ENCODE results near the gene DLX3. TPM values are rescaled to one million over a fixed set of nuclear protein-coding genes. Genes with fewer than 3 reads are reported as not detected.

DLX3 gene
- total RNA-seq, 1 experiment from 2014 or later = 1.2 TPM

DNA sequence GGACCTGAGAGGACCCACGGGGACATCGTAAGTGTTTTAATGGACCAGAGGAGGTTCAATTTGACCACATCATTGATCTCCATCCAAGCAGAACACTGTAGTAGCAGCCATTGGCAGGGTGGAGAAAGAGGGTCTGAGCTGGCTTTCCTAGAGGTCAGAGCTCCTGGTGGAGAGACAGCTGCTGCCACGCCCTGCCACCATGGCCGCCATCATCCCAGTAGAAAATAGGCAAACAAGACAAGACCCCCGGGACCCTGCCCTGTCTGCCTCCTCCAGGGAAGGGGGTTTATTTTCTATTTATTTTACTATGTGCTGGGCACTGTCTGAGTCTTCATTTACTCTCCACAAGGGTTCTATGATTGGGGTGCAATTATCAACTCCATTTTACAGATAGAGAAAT, 49.5 kb upstream of the DLX3 start:
- H3K27ac Mint-ChIP-seq = no peak overlapping the region
- Histone ChIP-seq H3K27me3 (ENCODE audit: insufficient read depth, low read length) (no peaks in the 10 kb centered on the region), H3K9ac (ENCODE audit: extremely low read depth, insufficient read length, low read length) (no peak overlapping the region), H4K20me1 (ENCODE audit: control insufficient read depth, insufficient read depth, insufficient read length) (no peaks in the 10 kb centered on the region), H4K5ac (ENCODE audit: insufficient read length, low read depth, low read length) (no peak overlapping the region), H3K14ac (ENCODE audit: insufficient read depth, low read length) (no peak overlapping the region), H3K4ac (ENCODE audit: low read depth, low read length) (no peak overlapping the region), H2AFZ (ENCODE audit: low read length) (no peak overlapping the region), H2BK12ac (ENCODE audit: insufficient read length, low read depth, low read length) (no peak overlapping the region), H3K23ac (ENCODE audit: insufficient read length, low read depth, low read length) (no peak overlapping the region), H3K27ac (ENCODE audit: insufficient read length, low read depth, low read length) (no peak overlapping the region), H3T11ph (ENCODE audit: low read length) (no peak overlapping the region), H2BK120ac (ENCODE audit: low read depth, low read length, poor library complexity, severe bottlenecking) (no peak overlapping the region), H2BK5ac (ENCODE audit: insufficient read length, low read length) (no peak overlapping the region), H4K8ac (replicated peaks; ENCODE audit: insufficient read length, low read depth, low read length) (no peak overlapping the region), H3K4me1 (ENCODE audit: insufficient read depth, low read length) (no peaks in the 10 kb centered on the region; the same call in 1 of the 2 replicates), H4K91ac (ENCODE audit: insufficient read length, low read depth, low read length) (no peak overlapping the region), H2BK20ac (ENCODE audit: low read depth, low read length, poor library complexity, severe bottlenecking) (no peak overlapping the region), H2BK15ac (ENCODE audit: low read depth, low read length) (no peak overlapping the region), H3K79me2 (ENCODE audit: insufficient read depth, low read length) (no peaks in the 10 kb centered on the region), H2AK5ac (ENCODE audit: insufficient read length, low read length) (no peak overlapping the region), H3K18ac (ENCODE audit: insufficient read length, low read depth, low read length) (no peak overlapping the region), H3K23me2 (ENCODE audit: insufficient read length, low read depth, low read length, poor library complexity, severe bottlenecking) (no peaks in the 10 kb centered on the region), H3K79me1 (ENCODE audit: insufficient read depth, low read depth, low read length, poor library complexity, severe bottlenecking) (no peaks in the 10 kb centered on the region), H3K9me3 (ENCODE audit: control insufficient read depth, low read depth, low read length) (no peaks in the 10 kb centered on the region), H3K4me2 (ENCODE audit: insufficient read depth, insufficient read length, low read length) (no peak overlapping the region), H3K56ac (ENCODE audit: insufficient read length, low read depth, low read length) (no peak overlapping the region)
- no CpG with 5 or more reads among the region's 5 CpGs for WGBS (ENCODE audit: extremely low coverage, insufficient read length, low lambda C conversion rate)
- peaks cover 20% of the 10 kb centered on the region in 2 experiments for H3K4me1 Mint-ChIP-seq
- no peaks in the 10 kb centered on the region; a peak in 1 of 5 replicates for H3K9me3 Mint-ChIP-seq
- peaks cover 6% of the 10 kb centered on the region for H3K27me3 Mint-ChIP-seq (ENCODE audit: low read depth)
- no peak for DNase-seq
- H3K36me3 Mint-ChIP-seq (ENCODE audit: insufficient read depth in 1 of 3, low read depth in 3 of 3) = no peaks in the 10 kb centered on the region
- TF ChIP-seq, protein P1, sequence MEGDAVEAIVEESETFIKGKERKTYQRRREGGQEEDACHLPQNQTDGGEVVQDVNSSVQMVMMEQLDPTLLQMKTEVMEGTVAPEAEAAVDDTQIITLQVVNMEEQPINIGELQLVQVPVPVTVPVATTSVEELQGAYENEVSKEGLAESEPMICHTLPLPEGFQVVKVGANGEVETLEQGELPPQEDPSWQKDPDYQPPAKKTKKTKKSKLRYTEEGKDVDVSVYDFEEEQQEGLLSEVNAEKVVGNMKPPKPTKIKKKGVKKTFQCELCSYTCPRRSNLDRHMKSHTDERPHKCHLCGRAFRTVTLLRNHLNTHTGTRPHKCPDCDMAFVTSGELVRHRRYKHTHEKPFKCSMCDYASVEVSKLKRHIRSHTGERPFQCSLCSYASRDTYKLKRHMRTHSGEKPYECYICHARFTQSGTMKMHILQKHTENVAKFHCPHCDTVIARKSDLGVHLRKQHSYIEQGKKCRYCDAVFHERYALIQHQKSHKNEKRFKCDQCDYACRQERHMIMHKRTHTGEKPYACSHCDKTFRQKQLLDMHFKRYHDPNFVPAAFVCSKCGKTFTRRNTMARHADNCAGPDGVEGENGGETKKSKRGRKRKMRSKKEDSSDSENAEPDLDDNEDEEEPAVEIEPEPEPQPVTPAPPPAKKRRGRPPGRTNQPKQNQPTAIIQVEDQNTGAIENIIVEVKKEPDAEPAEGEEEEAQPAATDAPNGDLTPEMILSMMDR (conservative IDR thresholded peaks at IDR 0.05) = no peak
- H3K4me3 Mint-ChIP-seq = no peak overlapping the region
